SK-N-MC (cell line): Measurements from ENCODE around the gene OSCAR.

Experiments used
- EZH2 ChIP-seq: fragments of 200-600 bp; sonication (generic); IDR thresholded peaks from one replicate; pipeline ENCODE4 v1.6.1; 2017; ENCODE audit warnings: antibody characterized with exemption
- POLR2AphosphoS5 ChIP-seq: IDR thresholded peaks from 2 replicates; pipeline ENCODE4 v1.6.1; 2012; ENCODE audit warnings: mild to moderate bottlenecking, low read depth, low read length, borderline replicate concordance

GRCh38 chr19:54149021-54149812 lies 48.6 kb upstream of the OSCAR start:
- TF ChIP-seq EZH2, result no peak
- TF ChIP-seq POLR2AphosphoS5, result no peak
